AG04450 (cell line): ENCODE measurements around the gene SEC63. TPM values are rescaled to one million over a fixed set of nuclear protein-coding genes. Genes with fewer than 3 reads are reported as not detected.
"Not testable (repeated sequence)": the region's sequence is repeated elsewhere in the genome, so short reads cannot be mapped to it uniquely, and the experiment has no call there.

Experiments
- CTCF ChIA-PET: fragments of 300-600, 350-600 bp; formaldehyde crosslinking; extraction: SDS; loops from one replicate; lab custom pipeline; 2022; ENCODE audit warnings: antibody characterized with exemption, inconsistent platforms; lab: Charles Lee
- POLR2A ChIA-PET: fragments of 350-600 bp; formaldehyde crosslinking; extraction: SDS; loops from one replicate; lab custom pipeline; 2021; ENCODE audit warnings: antibody characterized with exemption, inconsistent platforms; lab: Yijun Ruan, JAX
- DNase-seq: peaks from one replicate; pipeline ENCODE4 v3.0.0-alpha.2; 2011; ENCODE audit warnings: low read depth, low spot score
- H3K27ac ChIP-seq: one replicate; pipeline ENCODE4 v1.5.1; 2012; ENCODE audit warnings: low read depth, low read length, control low read depth
- H3K27me3 ChIP-seq: one replicate; pipeline ENCODE4 v1.6.0; 2012; ENCODE audit warnings: low read length; ENCODE audit not compliant: control insufficient read depth, insufficient read depth
- H3K4me3 ChIP-seq: 2 replicates; pipeline ENCODE4 v1.5.1; 2011; ENCODE audit warnings: mild to moderate bottlenecking, low read depth, low read length, control low read depth
- H3K9me3 ChIP-seq: 2 replicates; pipeline ENCODE4 v1.5.1; 2012; ENCODE audit warnings: low read length; ENCODE audit not compliant: control insufficient read depth, insufficient read depth
- polyA plus RNA-seq: library from polyadenylated mRNA; depleted of rRNA; stranded (reverse); fragments of >200 nt; gene quantifications from 2 replicates; pipeline ENCODE4 v1.2.3, GENCODE V29; 2011
- TF ChIP-seq, protein P1 (sequence below): IDR thresholded peaks from 2 replicates; pipeline ENCODE4 v1.5.1; 2011; ENCODE audit warnings: low read depth, low read length, control low read depth, inconsistent platforms

Gene SEC63
- polyA plus RNA-seq, 1 experiment = 90.9 TPM

DNA sequence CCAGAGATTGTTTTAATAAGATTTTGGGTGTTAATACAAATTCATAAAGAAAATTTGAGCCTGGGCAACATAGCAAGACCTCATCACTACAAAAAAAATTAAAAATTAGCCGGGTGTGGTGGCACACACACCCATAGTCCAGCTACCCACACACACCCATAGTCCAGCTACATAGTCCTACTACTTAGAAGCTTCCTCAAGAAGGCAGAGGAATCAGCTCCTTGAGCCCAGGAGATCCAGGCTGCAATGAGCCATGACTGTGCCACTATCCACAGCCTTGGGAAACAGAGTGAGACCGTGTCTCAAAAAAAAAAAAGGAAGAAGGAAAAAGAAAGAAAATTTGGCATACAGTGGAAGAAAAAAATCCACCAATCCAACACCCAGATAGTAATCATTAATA, 16.8 kb downstream of the SEC63 start:
- Histone ChIP-seq H3K27ac (no peak overlapping the region), H3K4me3 (no peak overlapping the region), H3K9me3 (no peaks in the 10 kb centered on the region), H3K27me3 (no peaks in the 10 kb centered on the region)
- no peak for DNase-seq
- ChIA-PET POLR2A (no interaction called here), CTCF (interaction anchor here (0.7 to 1.4 kb wide), 3 partner anchors 8 to 93 kb away, joined by 4 to 7 read pairs (median 4); no protein-coding TSS in a partner anchor)
- TF ChIP-seq, protein P1, sequence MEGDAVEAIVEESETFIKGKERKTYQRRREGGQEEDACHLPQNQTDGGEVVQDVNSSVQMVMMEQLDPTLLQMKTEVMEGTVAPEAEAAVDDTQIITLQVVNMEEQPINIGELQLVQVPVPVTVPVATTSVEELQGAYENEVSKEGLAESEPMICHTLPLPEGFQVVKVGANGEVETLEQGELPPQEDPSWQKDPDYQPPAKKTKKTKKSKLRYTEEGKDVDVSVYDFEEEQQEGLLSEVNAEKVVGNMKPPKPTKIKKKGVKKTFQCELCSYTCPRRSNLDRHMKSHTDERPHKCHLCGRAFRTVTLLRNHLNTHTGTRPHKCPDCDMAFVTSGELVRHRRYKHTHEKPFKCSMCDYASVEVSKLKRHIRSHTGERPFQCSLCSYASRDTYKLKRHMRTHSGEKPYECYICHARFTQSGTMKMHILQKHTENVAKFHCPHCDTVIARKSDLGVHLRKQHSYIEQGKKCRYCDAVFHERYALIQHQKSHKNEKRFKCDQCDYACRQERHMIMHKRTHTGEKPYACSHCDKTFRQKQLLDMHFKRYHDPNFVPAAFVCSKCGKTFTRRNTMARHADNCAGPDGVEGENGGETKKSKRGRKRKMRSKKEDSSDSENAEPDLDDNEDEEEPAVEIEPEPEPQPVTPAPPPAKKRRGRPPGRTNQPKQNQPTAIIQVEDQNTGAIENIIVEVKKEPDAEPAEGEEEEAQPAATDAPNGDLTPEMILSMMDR = no peak

DNA sequence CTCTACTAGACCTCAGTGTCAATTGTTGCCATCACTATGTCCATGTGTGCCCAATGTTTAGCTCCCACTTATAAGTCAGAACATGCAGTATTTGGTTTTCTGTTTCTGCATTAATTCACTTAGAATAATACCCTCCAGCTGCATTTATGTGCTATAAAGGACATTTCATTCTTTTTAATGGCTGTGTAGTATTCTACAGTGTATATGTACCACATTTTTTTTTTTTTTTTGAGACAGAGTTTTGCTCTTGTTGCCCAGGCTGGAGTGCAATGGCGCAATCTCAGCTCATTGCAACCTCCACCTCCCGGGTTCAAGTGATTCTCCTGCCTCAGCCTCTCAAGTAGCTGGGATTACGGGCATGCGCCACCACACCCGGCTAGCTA, 21.1 kb downstream of the SEC63 start:
- H3K27me3 ChIP-seq, DNase-seq, CTCF ChIA-PET, H3K9me3 ChIP-seq, POLR2A ChIA-PET, H3K4me3 ChIP-seq, H3K27ac ChIP-seq: not testable (repeated sequence)

DNA sequence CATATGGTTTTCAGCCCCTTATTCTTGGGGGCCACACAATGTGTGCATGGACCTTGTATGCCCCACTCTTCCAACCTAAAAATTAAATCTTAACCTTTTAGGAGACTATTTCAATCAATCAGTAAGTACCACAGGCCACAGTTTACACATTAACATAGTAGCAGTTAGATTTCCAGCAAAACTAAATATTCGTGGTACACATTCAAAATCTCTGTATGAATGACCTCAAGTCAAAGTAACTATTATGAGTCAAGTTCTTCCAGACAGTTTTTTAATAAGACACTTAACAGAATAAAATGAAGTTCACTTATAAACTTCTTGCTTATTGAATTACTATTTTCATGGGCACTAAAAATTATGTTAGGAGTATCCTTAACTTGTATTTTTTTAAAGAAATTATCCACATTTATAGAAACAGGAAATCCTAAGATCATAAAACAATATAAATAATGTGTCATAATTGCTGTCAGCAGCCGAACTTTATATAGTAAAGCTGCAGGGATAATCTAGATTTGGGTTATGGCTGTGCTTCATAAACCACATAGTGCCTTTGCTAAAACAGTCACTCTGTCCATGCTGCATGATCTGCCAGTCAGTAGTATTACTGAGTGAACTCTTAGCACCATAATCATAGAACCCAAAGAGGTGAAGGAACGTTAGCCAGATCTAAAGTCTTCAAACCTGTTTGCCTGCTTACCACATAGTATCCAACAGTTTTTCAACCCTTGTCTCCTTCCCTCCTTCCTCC, 21.7 kb downstream of the SEC63 start:
- Histone ChIP-seq H3K27ac (no peak overlapping the region), H3K9me3 (peaks cover 4% of the 10 kb centered on the region; the same call in 1 of the 2 replicates), H3K4me3 (no peak overlapping the region), H3K27me3 (no peaks in the 10 kb centered on the region)
- no peak for DNase-seq
- ChIA-PET POLR2A (no interaction called here), CTCF (no interaction called here)
- TF ChIP-seq, protein P1 = no peak

DNA sequence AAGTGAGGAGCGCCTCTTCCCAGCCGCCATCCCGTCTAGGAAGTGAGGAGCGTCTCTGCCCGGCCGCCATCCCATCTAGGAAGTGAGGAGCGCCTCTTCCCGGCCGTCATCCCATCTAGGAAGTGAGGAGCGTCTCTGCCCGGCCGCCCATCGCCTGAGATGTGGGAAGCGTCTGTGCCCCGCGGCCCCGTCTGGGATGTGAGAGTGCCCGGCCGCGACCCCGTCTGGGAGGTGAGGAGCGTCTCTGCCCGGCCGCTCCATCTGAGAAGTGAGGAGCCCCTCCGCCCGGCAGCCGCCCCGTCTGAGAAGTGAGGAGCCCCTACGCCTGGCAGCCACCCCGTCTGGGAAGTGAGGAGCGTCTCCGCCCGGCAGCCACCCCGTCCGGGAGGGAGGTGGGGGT, 23.8 kb downstream of the SEC63 start:
- POLR2A ChIA-PET, H3K9me3 ChIP-seq, H3K27ac ChIP-seq, H3K4me3 ChIP-seq, CTCF ChIA-PET, H3K27me3 ChIP-seq, DNase-seq: not testable (repeated sequence)

DNA sequence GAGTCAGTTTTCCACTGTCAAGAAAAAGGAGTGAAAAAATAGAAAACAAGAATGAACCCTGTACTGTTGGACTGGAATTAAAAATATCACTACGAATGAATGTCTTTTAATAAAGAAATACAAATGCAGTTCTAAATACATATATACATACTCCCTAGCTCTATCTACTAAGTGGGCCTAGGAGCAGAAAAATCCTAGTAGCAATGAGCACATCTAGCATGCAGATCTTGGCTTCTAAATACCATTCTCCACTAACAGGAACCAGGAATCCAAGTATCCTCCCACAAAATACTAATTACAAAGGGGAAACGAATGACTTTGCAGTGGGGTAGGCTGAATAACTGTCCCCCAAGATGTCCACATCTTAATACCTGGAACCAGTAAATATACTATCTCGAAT, 25.4 kb downstream of the SEC63 start:
- ChIA-PET CTCF (no interaction called here), POLR2A (interaction anchor here (1.6 kb wide), 1 partner anchor 25 kb away, joined by 3 read pairs; the partner anchor contains the start of gene SEC63)
- peaks cover 4% of the 10 kb centered on the region; the same call in 1 of the 2 replicates for H3K9me3 ChIP-seq
- H3K4me3 ChIP-seq = no peak overlapping the region
- no peaks in the 10 kb centered on the region for H3K27me3 ChIP-seq
- no peak overlapping the region for H3K27ac ChIP-seq
- no peak for DNase-seq
- TF ChIP-seq, protein P1 = no peak

DNA sequence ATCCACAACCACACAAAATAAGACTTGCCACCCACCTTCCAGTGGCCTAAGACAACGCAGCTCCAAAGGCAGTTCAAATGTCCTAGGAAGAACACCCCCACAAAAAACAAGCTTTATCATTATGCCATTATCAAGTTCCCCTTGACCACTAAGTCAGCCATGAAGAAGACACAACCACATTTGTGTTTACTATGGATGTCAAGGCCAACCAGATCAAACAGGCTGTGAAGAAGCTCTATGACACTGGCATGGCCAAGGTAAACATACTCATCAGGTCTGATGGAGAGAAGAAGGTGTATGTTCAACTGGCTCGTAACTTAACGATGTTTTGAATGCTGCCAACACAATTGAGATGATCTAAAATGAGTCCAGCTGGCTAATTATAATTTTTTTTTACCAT, 26.1 kb downstream of the SEC63 start:
- POLR2A ChIA-PET = interaction anchor here (1.6 kb wide), 1 partner anchor 26 kb away, joined by 3 read pairs; the partner anchor contains the start of gene SEC63

More for the DNA sequence above, 26.1 kb downstream of the SEC63 start:
- no peaks in the 10 kb centered on the region for H3K27me3 ChIP-seq
- H3K9me3 ChIP-seq = peaks cover 4% of the 10 kb centered on the region; the same call in 1 of the 2 replicates
- no peak for DNase-seq
- H3K27ac ChIP-seq = no peak overlapping the region
- TF ChIP-seq, protein P1 = no peak
- no peak overlapping the region for H3K4me3 ChIP-seq
- CTCF ChIA-PET = no interaction called here
